ENCODE results near the gene PBX3. TPM values are rescaled to one million over a fixed set of nuclear protein-coding genes. Genes with fewer than 3 reads are reported as not detected.

Gene PBX3
- total and polyA plus RNA-seq, 10 of the 15 experiments (the other 5 are each of a cell fraction or from before 2014, with no cell fraction given), result 6.7 to 146 (median 22.2) TPM

GRCh38 chr9:125959951-125960619 is 212.9 kb downstream of the PBX3 start (continued):
- TF ChIP-seq FOS (IDR thresholded peaks at IDR 0.05; ENCODE audit: borderline replicate concordance, extremely low read depth, insufficient read length), result no peak
- no peak for TF ChIP-seq RBBP5 (conservative IDR thresholded peaks at IDR 0.05)
- no peak for TF ChIP-seq POLR2A (IDR thresholded peaks at IDR 0.05; ENCODE audit: low read depth, low read length)
- TF ChIP-seq NBN (IDR thresholded peaks at IDR 0.05), result no peak
- TF ChIP-seq ZBTB40 (IDR thresholded peaks at IDR 0.05; ENCODE audit: borderline replicate concordance), result no peak

GRCh38 chr9:125960626-125961025 is 213.5 kb downstream of the PBX3 start:
- ATAC-seq (no peak), DNase-seq (ENCODE audit: low read depth, low spot score) (no peak), FAIRE-seq (no peak)
- Histone ChIP-seq H3K9me3 (replicated peaks; ENCODE audit: control insufficient read depth, insufficient read depth, low read length) (no peaks in the 10 kb centered on the region), H2AFZ (ENCODE audit: control insufficient read depth, low read depth, low read length) (no peak overlapping the region), H3K4me3 (no peak overlapping the region), H3K9ac (ENCODE audit: control insufficient read depth, insufficient read depth, low read length) (no peak overlapping the region), H3K27ac (ENCODE audit: control insufficient read depth, insufficient read depth) (no peak overlapping the region), H3K79me2 (ENCODE audit: control insufficient read depth, insufficient read depth, low read length) (no peaks in the 10 kb centered on the region), H4K20me1 (ENCODE audit: control insufficient read depth, insufficient read depth) (no peaks in the 10 kb centered on the region), H3K4me1 (ENCODE audit: control insufficient read depth, insufficient read depth, low read length) (no peaks in the 10 kb centered on the region), H3K27me3 (replicated peaks in 1 of 2; ENCODE audit: control insufficient read depth in 2 of 2, insufficient read depth in 2 of 2, low read length in 1 of 2) (no peaks in the 10 kb centered on the region), H3K4me2 (ENCODE audit: control insufficient read depth, insufficient read depth) (no peak overlapping the region), H3K36me3 (ENCODE audit: control insufficient read depth in 2 of 2, insufficient read depth in 2 of 2, low read length in 1 of 2) (peaks cover 12 to 24% of the 10 kb centered on the region in 2 experiments)
- intact Hi-C loops (cut with micrococcal nuclease; ENCODE audit: unreplicated experiment) (no loop called here), in situ Hi-C loops (cut with MboI) (no loop called here)
- TF ChIP-seq GABPA (IDR thresholded peaks at IDR 0.05; ENCODE audit: low read depth), result no peak
- TF ChIP-seq RAD21 (IDR thresholded peaks at IDR 0.05; ENCODE audit: insufficient read depth, low read depth, low read length), result no peak
- no peak for TF ChIP-seq SMARCA5 (IDR thresholded peaks at IDR 0.05)
- no peak for TF ChIP-seq DPF2 (IDR thresholded peaks at IDR 0.05)
- TF ChIP-seq MEF2A (IDR thresholded peaks at IDR 0.05; ENCODE audit: insufficient read depth, low read depth, low read length), result no peak
- no peak for TF ChIP-seq USF2 (IDR thresholded peaks at IDR 0.05; ENCODE audit: borderline replicate concordance, low read depth, low read length)
- TF ChIP-seq ZSCAN29 (IDR thresholded peaks at IDR 0.05), result no peak
- TF ChIP-seq ZNF622 (IDR thresholded peaks at IDR 0.05), result no peak
- RAD21 ChIA-PET (ENCODE audit: unreplicated experiment), result no interaction called here
- SMC1A ChIA-PET (ENCODE audit: uncharacterized antibody, unreplicated experiment), result interaction anchor here (1.5 to 2.4 kb wide), 2 partner anchors 13 to 19 kb away, joined by 3 to 8 read pairs; no protein-coding TSS in a partner anchor
- WGBS (ENCODE audit: insufficient coverage, insufficient replicate concordance, low lambda C conversion rate, missing lambda C conversion rate), result 74% methylated on average over 8 of the region's 8 CpGs
- no TSS peak for BruUV-seq (replicated peaks)
- CTCF ChIA-PET, result interaction anchor here (1.0 to 1.5 kb wide), 2 partner anchors 18 to 531 kb away, joined by 3 to 4 read pairs; no protein-coding TSS in a partner anchor
- POLR2A ChIA-PET, result no interaction called here
